MCF 10A (cell line): ENCODE results near the gene STKLD1. TPM values are rescaled to one million over a fixed set of nuclear protein-coding genes. Genes with fewer than 3 reads are reported as not detected.

Experiments
- BruUV-seq: library from RNA; stranded (reverse); fragments of 400-500 nt; replicated peaks from 2 replicates; lab custom pipeline; 2021; lab: Mats Ljungman, UMichigan
- CTCF ChIA-PET: fragments of 300-600 bp; sonication (Branson Sonifier 250); formaldehyde crosslinking; extraction: SDS; loops from one replicate; lab custom pipeline; 2021; ENCODE audit warnings: antibody characterized with exemption, inconsistent platforms; lab: Yijun Ruan, JAX
- POLR2A ChIA-PET: fragments of 300-600, 350-650 bp; sonication (Branson Sonifier 250); formaldehyde crosslinking; extraction: SDS; loops from one replicate; lab custom pipeline; 2020; ENCODE audit warnings: antibody characterized with exemption, inconsistent platforms; lab: Yijun Ruan, JAX
- DNase-seq: peaks from one replicate; pipeline ENCODE4 v3.0.0-alpha.2; 2018; ENCODE audit not compliant: unreplicated experiment
- H3K27ac Mint-ChIP-seq: one replicate; pipeline ENCODE4 v1.8.0; 2022; ENCODE audit warnings: mild to moderate bottlenecking, low read depth, mixed read lengths; ENCODE audit not compliant: unreplicated experiment
- H3K27me3 Mint-ChIP-seq: one replicate; pipeline ENCODE4 v1.8.0; 2022; ENCODE audit warnings: mixed read lengths; ENCODE audit not compliant: insufficient read depth, unreplicated experiment
- H3K36me3 Mint-ChIP-seq: one replicate; pipeline ENCODE4 v1.8.0; 2022; ENCODE audit warnings: mild to moderate bottlenecking, moderate library complexity, mixed read lengths; ENCODE audit not compliant: insufficient read depth, unreplicated experiment
- H3K4me1 Mint-ChIP-seq: one replicate; pipeline ENCODE4 v1.8.0; 2022; ENCODE audit warnings: mixed read lengths; ENCODE audit not compliant: insufficient read depth, unreplicated experiment
- H3K4me3 Mint-ChIP-seq: one replicate; pipeline ENCODE4 v1.8.0; 2022; ENCODE audit warnings: mild to moderate bottlenecking, moderate library complexity, mixed read lengths; ENCODE audit not compliant: unreplicated experiment
- H3K9me3 Mint-ChIP-seq: one replicate; pipeline ENCODE4 v1.8.0; 2022; ENCODE audit warnings: mixed read lengths; ENCODE audit not compliant: unreplicated experiment
- intact Hi-C: fragments of 100-400 bp; cut with micrococcal nuclease; formaldehyde crosslinking; loops from 2 replicates; pipeline ENCODE4 v1.14.1; 2022
- total RNA-seq: library from RNA; stranded (reverse); gene quantifications from 2 replicates; pipeline ENCODE4 v1.2.3, GENCODE V29; 2022
- TF ChIP-seq, protein P1 (sequence below): fragments of 200-600 bp; IDR thresholded peaks from one replicate; pipeline ENCODE4 v1.8.0; 2022; ENCODE audit warnings: antibody characterized with exemption, mild to moderate bottlenecking; ENCODE audit not compliant: unreplicated experiment

STKLD1 gene
- total RNA-seq, 1 experiment from 2014 or later, result 1.3 TPM

DNA sequence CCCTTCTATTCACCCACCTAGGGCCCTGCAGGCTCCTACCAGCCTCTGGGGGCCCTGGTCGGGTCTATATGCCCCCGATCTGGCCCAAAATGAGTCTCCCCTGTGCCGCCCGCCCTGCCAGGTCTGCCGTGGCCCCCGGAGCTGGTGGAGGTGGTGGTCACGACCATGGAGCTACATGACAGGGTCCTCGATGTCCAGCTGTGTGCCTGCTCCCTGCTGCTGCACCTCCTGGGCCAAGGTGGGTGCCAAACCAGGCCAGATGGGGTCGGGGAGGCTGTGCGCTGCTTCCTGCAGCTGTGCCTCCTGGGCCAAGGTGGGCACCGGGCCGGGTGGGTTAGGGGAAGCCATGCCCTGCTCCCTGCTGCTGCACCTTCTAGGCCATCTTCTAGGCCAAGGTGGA, 24.1 kb downstream of the STKLD1 start:
- ChIA-PET CTCF (no interaction called here), POLR2A (interaction anchor here (1.1 kb wide), 1 partner anchor 18 kb away, joined by 3 read pairs; no protein-coding TSS in a partner anchor)
- H3K27ac Mint-ChIP-seq, result no peak overlapping the region
- BruUV-seq, result no TSS peak
- H3K4me3 Mint-ChIP-seq, result no peak overlapping the region
- intact Hi-C loops, result no loop called here
- TF ChIP-seq, protein P1, sequence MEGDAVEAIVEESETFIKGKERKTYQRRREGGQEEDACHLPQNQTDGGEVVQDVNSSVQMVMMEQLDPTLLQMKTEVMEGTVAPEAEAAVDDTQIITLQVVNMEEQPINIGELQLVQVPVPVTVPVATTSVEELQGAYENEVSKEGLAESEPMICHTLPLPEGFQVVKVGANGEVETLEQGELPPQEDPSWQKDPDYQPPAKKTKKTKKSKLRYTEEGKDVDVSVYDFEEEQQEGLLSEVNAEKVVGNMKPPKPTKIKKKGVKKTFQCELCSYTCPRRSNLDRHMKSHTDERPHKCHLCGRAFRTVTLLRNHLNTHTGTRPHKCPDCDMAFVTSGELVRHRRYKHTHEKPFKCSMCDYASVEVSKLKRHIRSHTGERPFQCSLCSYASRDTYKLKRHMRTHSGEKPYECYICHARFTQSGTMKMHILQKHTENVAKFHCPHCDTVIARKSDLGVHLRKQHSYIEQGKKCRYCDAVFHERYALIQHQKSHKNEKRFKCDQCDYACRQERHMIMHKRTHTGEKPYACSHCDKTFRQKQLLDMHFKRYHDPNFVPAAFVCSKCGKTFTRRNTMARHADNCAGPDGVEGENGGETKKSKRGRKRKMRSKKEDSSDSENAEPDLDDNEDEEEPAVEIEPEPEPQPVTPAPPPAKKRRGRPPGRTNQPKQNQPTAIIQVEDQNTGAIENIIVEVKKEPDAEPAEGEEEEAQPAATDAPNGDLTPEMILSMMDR, result no peak
- no peaks in the 10 kb centered on the region for H3K4me1 Mint-ChIP-seq
- no peaks in the 10 kb centered on the region for H3K9me3 Mint-ChIP-seq
- H3K27me3 Mint-ChIP-seq, result peaks cover 25% of the 10 kb centered on the region
- no peak for DNase-seq
- H3K36me3 Mint-ChIP-seq, result peaks cover 21% of the 10 kb centered on the region

DNA sequence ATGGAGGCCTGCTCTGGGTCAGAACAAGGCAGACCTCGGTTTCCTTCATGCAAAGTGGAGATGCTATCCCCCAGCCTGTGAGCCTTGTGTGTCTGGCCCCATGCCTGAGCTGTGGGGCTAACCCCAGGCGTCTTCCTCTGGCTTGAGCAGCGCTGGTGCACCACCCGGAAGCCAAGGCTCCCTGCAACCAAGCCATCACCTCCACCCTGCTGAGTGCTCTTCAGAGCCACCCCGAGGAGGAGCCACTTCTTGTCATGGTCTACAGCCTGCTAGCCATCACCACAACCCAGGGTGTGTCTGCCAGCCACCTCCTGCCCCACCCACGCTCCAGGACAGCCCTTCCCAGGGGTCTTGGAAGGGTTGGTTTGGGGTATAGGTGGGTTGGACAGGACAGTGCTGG, 25.4 kb downstream of the STKLD1 start:
- TF ChIP-seq, protein P1, result no peak
- no peaks in the 10 kb centered on the region for H3K4me1 Mint-ChIP-seq
- intact Hi-C loops, result no loop called here
- BruUV-seq, result no TSS peak
- H3K27me3 Mint-ChIP-seq, result peaks cover 12% of the 10 kb centered on the region
- ChIA-PET POLR2A (no interaction called here), CTCF (interaction anchor here (1.1 to 1.8 kb wide), 2 partner anchors 24 to 216 kb away, joined by 3 to 6 read pairs; no protein-coding TSS in a partner anchor)
- peaks cover 30% of the 10 kb centered on the region for H3K36me3 Mint-ChIP-seq
- H3K27ac Mint-ChIP-seq, result no peak overlapping the region
- no peaks in the 10 kb centered on the region for H3K9me3 Mint-ChIP-seq
- no peak for DNase-seq
- no peak overlapping the region for H3K4me3 Mint-ChIP-seq

DNA sequence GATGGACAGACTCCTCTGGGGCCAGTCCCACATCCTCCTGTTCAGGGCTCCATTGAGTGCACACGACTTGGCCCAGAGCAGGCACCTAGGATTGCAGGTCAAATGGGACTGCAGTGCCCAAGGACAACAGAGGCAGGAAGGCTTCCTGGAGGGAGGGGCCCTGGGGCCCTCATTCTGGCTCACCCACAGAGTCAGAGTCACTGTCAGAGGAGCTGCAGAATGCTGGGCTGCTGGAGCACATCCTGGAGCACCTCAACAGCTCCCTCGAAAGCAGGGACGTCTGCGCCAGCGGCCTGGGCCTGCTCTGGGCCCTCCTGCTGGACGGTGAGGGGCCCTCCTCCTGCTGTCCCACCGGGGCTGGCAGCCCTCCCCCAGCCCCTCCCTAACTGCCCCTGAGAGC, 26.5 kb downstream of the STKLD1 start:
- Mint-ChIP-seq H3K36me3 (peaks cover 38% of the 10 kb centered on the region), H3K9me3 (no peaks in the 10 kb centered on the region), H3K27me3 (peaks cover 2% of the 10 kb centered on the region), H3K4me1 (no peaks in the 10 kb centered on the region), H3K27ac (no peak overlapping the region), H3K4me3 (no peak overlapping the region)
- no TSS peak for BruUV-seq
- POLR2A ChIA-PET, result interaction anchor here (0.6 kb wide), 1 partner anchor 29 kb away, joined by 7 read pairs; no protein-coding TSS in a partner anchor
- TF ChIP-seq, protein P1, result no peak
- intact Hi-C loops, result no loop called here
- no peak for DNase-seq
- CTCF ChIA-PET, result interaction anchor here (0.7 to 1.8 kb wide), 6 partner anchors 9 to 217 kb away, joined by 3 to 6 read pairs (median 4); partner anchors contain the start of gene STKLD1

DNA sequence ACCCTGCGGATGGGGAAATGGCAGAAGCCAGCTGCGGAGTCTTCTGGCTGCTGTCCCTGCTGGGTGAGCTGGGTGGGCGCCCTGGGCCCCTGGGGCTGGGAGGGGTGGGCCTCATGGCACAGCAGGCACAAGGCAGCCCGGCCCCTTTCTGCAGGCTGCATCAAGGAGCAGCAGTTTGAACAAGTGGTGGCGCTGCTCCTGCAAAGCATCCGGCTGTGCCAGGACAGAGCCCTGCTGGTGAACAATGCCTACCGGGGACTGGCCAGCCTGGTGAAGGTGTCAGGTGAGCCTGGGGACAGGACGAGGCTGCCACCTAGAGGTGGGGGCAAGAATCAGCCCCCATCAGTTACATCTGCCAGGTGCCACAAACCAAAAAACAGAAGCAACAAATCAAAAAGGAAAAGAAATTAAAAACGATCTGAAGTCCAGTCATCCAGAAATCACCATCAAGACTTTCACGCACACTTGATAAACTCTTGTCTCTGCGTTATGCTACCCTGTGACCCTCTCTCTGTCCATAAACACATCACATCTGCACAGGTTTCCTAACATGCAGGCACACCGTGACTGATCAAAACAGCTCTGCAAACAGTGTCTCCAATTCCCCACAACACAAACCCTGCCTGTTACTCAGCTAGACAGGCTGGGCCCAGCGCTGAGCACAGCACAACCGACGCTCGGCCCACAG, 27.7 kb downstream of the STKLD1 start:
- no peak overlapping the region for H3K27ac Mint-ChIP-seq
- CTCF ChIA-PET, result interaction anchor here (0.5 to 1.8 kb wide), 10 partner anchors 8 to 68 kb away, joined by 3 to 6 read pairs (median 3); partner anchors contain the start of genes STKLD1 and SURF6
- TF ChIP-seq, protein P1, result peak; percentile 55
- no TSS peak for BruUV-seq
- H3K4me3 Mint-ChIP-seq, result no peak overlapping the region
- H3K4me1 Mint-ChIP-seq, result no peaks in the 10 kb centered on the region
- POLR2A ChIA-PET, result interaction anchor here (0.6 to 1.5 kb wide), 3 partner anchors 25 to 50 kb away, joined by 3 read pairs; no protein-coding TSS in a partner anchor
- intact Hi-C loops, result no loop called here
- H3K9me3 Mint-ChIP-seq, result no peaks in the 10 kb centered on the region
- no peaks in the 10 kb centered on the region for H3K27me3 Mint-ChIP-seq
- peak; percentile 46 for DNase-seq
- peaks cover 50% of the 10 kb centered on the region for H3K36me3 Mint-ChIP-seq
